HEK293 (cell line): Measurements from ENCODE around the gene CLASP2.

Experiments
- TF ChIP-seq, protein P1 (sequence below): fragments of 450-650 bp; formaldehyde crosslinking; IDR thresholded peaks from 2 replicates; pipeline ENCODE4 v1.5.1; 2016; ENCODE audit warnings: missing biosample characterization, missing genetic modification characterization
- TF ChIP-seq, protein P2 (sequence below): fragments of 450-650 bp; IDR thresholded peaks from 2 replicates; pipeline ENCODE4 v1.5.1; 2018; ENCODE audit warnings: missing biosample characterization, mild to moderate bottlenecking, missing genetic modification characterization

DNA sequence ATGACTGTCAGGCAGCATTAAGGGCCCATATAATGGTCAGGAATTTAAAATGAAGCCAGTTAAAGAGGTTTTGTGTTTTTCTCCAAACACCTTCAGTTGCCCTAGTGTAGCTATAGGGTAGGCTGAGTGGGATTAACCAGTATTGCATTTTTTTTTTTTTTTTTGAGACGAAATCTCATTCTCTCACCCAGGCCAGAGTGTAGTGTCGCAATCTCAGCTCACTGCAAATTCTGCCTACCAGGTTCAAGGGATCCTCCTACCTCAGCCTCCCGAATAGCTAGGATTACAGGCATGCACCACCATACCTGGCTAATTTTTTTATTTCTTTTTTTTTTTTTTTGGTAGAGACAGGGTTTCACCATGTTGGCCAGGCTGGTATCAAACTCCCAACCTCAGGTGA lies 7.0 kb downstream of the CLASP2 start:
- TF ChIP-seq, protein P1, sequence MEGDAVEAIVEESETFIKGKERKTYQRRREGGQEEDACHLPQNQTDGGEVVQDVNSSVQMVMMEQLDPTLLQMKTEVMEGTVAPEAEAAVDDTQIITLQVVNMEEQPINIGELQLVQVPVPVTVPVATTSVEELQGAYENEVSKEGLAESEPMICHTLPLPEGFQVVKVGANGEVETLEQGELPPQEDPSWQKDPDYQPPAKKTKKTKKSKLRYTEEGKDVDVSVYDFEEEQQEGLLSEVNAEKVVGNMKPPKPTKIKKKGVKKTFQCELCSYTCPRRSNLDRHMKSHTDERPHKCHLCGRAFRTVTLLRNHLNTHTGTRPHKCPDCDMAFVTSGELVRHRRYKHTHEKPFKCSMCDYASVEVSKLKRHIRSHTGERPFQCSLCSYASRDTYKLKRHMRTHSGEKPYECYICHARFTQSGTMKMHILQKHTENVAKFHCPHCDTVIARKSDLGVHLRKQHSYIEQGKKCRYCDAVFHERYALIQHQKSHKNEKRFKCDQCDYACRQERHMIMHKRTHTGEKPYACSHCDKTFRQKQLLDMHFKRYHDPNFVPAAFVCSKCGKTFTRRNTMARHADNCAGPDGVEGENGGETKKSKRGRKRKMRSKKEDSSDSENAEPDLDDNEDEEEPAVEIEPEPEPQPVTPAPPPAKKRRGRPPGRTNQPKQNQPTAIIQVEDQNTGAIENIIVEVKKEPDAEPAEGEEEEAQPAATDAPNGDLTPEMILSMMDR (tag by site-specific recombination): no peak
- TF ChIP-seq, protein P2, sequence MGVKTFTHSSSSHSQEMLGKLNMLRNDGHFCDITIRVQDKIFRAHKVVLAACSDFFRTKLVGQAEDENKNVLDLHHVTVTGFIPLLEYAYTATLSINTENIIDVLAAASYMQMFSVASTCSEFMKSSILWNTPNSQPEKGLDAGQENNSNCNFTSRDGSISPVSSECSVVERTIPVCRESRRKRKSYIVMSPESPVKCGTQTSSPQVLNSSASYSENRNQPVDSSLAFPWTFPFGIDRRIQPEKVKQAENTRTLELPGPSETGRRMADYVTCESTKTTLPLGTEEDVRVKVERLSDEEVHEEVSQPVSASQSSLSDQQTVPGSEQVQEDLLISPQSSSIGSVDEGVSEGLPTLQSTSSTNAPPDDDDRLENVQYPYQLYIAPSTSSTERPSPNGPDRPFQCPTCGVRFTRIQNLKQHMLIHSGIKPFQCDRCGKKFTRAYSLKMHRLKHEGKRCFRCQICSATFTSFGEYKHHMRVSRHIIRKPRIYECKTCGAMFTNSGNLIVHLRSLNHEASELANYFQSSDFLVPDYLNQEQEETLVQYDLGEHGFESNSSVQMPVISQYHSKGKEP (tag by site-specific recombination): no peak
